ENCODE measurements around the gene NCAPG2. TPM values are rescaled to one million over a fixed set of nuclear protein-coding genes. Genes with fewer than 3 reads are reported as not detected.

The NCAPG2 gene
- total RNA-seq, 4 donors from 2014 or later: 6.7 to 8.3 (median 7.7) TPM

DNA sequence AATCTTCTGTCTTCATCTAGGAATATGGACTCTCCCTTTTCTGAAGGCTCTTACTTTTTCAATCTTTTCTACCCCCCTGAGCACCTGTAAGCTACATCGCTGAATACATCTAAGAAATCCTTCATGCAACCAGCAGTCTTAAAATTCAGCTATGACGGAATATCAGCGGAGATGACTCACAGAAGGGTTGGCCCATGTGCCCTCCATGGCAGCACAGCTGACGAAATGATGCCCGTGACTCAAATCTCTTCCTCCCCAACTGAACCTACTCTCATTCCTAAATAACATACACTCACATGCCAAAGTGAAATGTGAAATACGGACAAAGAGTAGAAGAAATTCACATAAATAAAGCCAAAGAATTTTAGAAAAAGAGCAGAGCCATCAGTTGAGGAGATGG, 30.3 kb upstream of the NCAPG2 start:
- peaks cover 32 to 57% of the 10 kb centered on the region in 2 donors for H3K36me3 ChIP-seq
- no peak overlapping the region for H3K27ac ChIP-seq
- 96 to 97% methylated on average over 6 of the region's 6 CpGs for WGBS, 2 donors
- no peaks in the 10 kb centered on the region for H3K4me1 ChIP-seq
- no peak overlapping the region for H3K4me3 ChIP-seq (replicated peaks in 1 of 3)
- no peaks in the 10 kb centered on the region for H3K9me3 ChIP-seq
- TF ChIP-seq, protein P1, sequence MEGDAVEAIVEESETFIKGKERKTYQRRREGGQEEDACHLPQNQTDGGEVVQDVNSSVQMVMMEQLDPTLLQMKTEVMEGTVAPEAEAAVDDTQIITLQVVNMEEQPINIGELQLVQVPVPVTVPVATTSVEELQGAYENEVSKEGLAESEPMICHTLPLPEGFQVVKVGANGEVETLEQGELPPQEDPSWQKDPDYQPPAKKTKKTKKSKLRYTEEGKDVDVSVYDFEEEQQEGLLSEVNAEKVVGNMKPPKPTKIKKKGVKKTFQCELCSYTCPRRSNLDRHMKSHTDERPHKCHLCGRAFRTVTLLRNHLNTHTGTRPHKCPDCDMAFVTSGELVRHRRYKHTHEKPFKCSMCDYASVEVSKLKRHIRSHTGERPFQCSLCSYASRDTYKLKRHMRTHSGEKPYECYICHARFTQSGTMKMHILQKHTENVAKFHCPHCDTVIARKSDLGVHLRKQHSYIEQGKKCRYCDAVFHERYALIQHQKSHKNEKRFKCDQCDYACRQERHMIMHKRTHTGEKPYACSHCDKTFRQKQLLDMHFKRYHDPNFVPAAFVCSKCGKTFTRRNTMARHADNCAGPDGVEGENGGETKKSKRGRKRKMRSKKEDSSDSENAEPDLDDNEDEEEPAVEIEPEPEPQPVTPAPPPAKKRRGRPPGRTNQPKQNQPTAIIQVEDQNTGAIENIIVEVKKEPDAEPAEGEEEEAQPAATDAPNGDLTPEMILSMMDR (IDR thresholded peaks at IDR 0.05): no peak
- TF ChIP-seq POLR2A (IDR thresholded peaks at IDR 0.05): no peak
- no peaks in the 10 kb centered on the region for H3K27me3 ChIP-seq
- no peak for DNase-seq
- intact Hi-C loops (cut with DNase I): no loop called here

DNA sequence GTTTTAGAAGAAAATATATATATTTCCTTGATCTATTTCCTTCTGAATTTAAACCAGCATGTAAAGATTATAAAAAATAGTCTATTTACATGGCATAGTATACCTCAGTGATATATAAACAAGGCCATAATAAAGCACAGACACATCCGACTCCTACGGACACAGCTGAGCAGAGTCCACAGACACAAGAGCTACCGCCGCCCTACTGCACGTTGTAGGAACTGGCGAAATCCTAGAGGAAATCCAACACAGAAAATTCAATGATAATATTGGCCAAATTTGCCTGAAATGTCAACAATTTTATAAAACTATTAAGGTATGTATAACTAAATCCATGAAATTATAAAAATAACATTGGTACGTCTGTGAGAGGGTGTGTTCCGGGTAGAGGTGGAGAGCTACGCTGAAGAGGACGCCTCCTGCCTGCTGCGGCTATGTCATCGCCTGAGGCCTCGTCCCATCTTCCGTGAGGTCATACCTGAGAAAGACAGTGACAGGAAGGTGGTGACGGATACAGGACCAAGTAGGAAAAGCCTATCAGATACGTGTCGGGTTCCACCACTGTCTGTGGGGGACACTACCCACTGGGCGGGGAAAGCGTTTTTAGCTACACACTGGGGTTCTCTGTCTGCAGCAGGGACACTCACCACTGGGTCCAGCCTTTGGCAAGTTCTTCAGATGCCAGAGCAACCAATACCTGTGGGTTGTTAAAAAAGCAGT, 29.3 kb upstream of the NCAPG2 start:
- intact Hi-C loops (cut with DNase I): no loop called here
- no peak overlapping the region for H3K4me3 ChIP-seq (replicated peaks in 1 of 3)
- peaks cover 27 to 51% of the 10 kb centered on the region in 2 donors for H3K36me3 ChIP-seq
- H3K9me3 ChIP-seq: no peaks in the 10 kb centered on the region
- H3K27ac ChIP-seq: no peak overlapping the region
- TF ChIP-seq, protein P1 (IDR thresholded peaks at IDR 0.05): no peak
- TF ChIP-seq POLR2A (IDR thresholded peaks at IDR 0.05): no peak
- no peak for DNase-seq
- H3K27me3 ChIP-seq: no peaks in the 10 kb centered on the region
- no peaks in the 10 kb centered on the region for H3K4me1 ChIP-seq
- WGBS, 2 donors: 96 to 98% methylated on average over 19 of the region's 19 CpGs

DNA sequence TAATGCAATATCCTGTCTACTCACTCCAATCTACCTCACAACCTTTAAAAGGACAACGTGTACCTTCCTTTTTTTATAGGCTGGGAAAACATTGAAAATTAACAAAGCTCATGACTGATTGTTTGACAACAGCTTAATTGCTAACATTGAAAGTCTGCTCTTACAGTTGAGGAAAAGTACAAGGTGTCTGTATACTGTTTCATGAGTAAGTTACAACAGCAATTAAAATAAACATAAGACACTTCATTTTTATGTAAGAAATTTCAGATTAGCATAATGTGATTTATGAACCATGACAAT, 28.6 kb upstream of the NCAPG2 start:
- no peaks in the 10 kb centered on the region for H3K4me1 ChIP-seq
- no peak for TF ChIP-seq POLR2A (IDR thresholded peaks at IDR 0.05)
- TF ChIP-seq, protein P1 (IDR thresholded peaks at IDR 0.05): no peak
- no peak overlapping the region for H3K4me3 ChIP-seq (replicated peaks in 1 of 3)
- 76 to 90% methylated on average over 1 of the region's 1 CpG for WGBS, 2 donors
- intact Hi-C loops (cut with DNase I): no loop called here
- H3K36me3 ChIP-seq: peaks cover 21 to 48% of the 10 kb centered on the region in 2 donors
- no peaks in the 10 kb centered on the region for H3K27me3 ChIP-seq
- no peak for DNase-seq
- no peak overlapping the region for H3K27ac ChIP-seq
- H3K9me3 ChIP-seq: no peaks in the 10 kb centered on the region

DNA sequence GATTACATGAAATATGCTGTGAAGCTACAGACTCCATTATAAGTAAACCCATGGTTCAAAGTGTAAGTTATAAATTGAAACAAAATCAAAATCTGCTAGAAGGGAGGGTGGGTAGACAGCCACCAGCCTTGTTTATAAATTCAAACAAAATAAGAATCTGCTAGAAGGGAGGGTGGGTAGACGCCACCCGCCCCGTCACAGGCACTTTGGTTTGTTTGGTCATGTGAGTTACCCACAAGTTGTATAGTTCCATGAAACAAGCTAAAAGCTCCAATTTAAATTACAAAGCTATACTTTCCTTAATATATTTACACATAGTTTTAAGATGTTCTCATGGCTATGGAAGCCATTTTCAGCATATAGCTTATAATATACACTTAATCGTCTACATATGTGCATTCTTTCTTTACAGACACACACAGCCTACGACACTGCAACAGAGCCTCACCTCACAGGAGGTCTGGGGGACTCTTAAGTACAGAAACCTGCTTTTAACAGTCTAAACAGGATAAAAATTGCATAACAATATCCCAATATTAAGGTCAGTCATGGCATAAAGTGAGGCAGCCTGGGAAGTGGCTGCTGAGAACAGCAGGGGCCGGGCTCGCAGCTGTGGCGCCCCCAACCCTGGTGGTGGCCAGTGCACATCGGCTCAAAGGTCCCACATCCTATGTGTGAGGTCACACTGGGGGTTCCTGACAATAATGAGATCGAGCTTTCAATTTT, 28.1 kb upstream of the NCAPG2 start:
- no peaks in the 10 kb centered on the region for H3K4me1 ChIP-seq
- no peaks in the 10 kb centered on the region for H3K9me3 ChIP-seq
- intact Hi-C loops (cut with DNase I): no loop called here
- H3K36me3 ChIP-seq: peaks cover 18 to 48% of the 10 kb centered on the region in 2 donors
- H3K4me3 ChIP-seq (replicated peaks in 1 of 3): no peak overlapping the region
- H3K27ac ChIP-seq: no peak overlapping the region
- TF ChIP-seq, protein P1 (IDR thresholded peaks at IDR 0.05): no peak
- TF ChIP-seq POLR2A (IDR thresholded peaks at IDR 0.05): no peak
- 90 to 91% methylated on average over 10 of the region's 10 CpGs for WGBS, 2 donors
- no peaks in the 10 kb centered on the region for H3K27me3 ChIP-seq
- no peak for DNase-seq

DNA sequence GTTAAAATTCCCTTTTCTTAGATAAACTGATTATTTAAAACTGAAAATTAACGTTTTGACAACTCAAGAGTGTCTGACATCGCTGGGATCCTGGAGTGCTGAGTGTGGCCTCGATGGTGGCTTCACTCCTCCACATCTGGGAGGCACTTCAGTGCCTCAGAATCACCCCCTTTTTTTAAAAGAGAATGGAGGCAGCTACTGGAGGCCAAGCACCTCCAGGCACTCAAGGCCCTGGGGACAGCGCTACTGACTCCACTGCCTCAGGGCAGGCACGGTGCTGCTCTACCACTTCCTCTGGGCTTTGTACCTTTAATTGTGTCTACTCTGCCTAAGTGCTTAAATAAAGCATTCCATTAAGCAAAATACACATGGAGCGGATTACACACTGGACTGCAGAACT, 27.2 kb upstream of the NCAPG2 start:
- 86% methylated on average over 6 of the region's 6 CpGs for WGBS, 2 donors
- Histone ChIP-seq H3K36me3 (peaks cover 13 to 41% of the 10 kb centered on the region in 2 donors), H3K9me3 (no peaks in the 10 kb centered on the region), H3K4me1 (no peaks in the 10 kb centered on the region), H3K27me3 (no peaks in the 10 kb centered on the region), H3K27ac (no peak overlapping the region), H3K4me3 (replicated peaks in 1 of 3) (no peak overlapping the region)
- intact Hi-C loops (cut with DNase I): no loop called here
- no peak for TF ChIP-seq POLR2A (IDR thresholded peaks at IDR 0.05)
- TF ChIP-seq, protein P1 (IDR thresholded peaks at IDR 0.05): no peak
- no peak for DNase-seq
